Measurements from ENCODE around the gene FN3KRP. TPM values are rescaled to one million over a fixed set of nuclear protein-coding genes. Genes with fewer than 3 reads are reported as not detected.

FN3KRP gene
- total and polyA plus RNA-seq, 4 donors, result 18.6 to 35.2 (median 26.0) TPM

Small RNAs within 50 kb of the gene (microRNA-seq; reads per million reads assigned to microRNA genes)
- 1.8 to 2.0 reads per million in 2 donors for gene MIR4525

Other genes with a start within 250 kb of the FN3KRP start
- gene FOXK2, start 197.0 kb upstream of the FN3KRP start, total RNA-seq, result 10 to 100 TPM; 52.0 to 58.8 TPM
- 10 to 100 TPM; 15.3 to 19.5 TPM for gene FOXK2, start 197.0 kb upstream of the FN3KRP start, polyA plus RNA-seq
- gene WDR45B, start 68.3 kb upstream of the FN3KRP start, total RNA-seq, result 10 to 100 TPM; 60.4 to 75.4 TPM
- 10 to 100 TPM; 34.7 to 54.4 TPM for gene WDR45B, start 68.3 kb upstream of the FN3KRP start, polyA plus RNA-seq
- gene RAB40B, start 18.0 kb upstream of the FN3KRP start, total RNA-seq, result 10 to 100 TPM in 1 of 2 donors, 1 to 10 TPM in 1; 4.5 to 10.7 TPM
- gene RAB40B, start 18.0 kb upstream of the FN3KRP start, polyA plus RNA-seq, result 10 to 100 TPM; 11.6 to 19.5 TPM
- 10 to 100 TPM; 10.8 to 23.0 TPM for gene FN3K, start 18.9 kb downstream of the FN3KRP start, total RNA-seq
- gene FN3K, start 18.9 kb downstream of the FN3KRP start, polyA plus RNA-seq, result 10 to 100 TPM; 14.0 to 20.9 TPM
- 100 to 1,000 TPM in 1 of 2 donors, 10 to 100 TPM in 1; 97.1 to 125 TPM for gene TBCD, start 35.4 kb downstream of the FN3KRP start, total RNA-seq
- 100 to 1,000 TPM in 1 of 2 donors, 10 to 100 TPM in 1; 20.0 to 182 TPM for gene TBCD, start 35.4 kb downstream of the FN3KRP start, polyA plus RNA-seq
- under 1 TPM in 1 of 2 donors, not detected in 1; 0.21 TPM for gene ZNF750, start 123.3 kb downstream of the FN3KRP start, total RNA-seq
- under 1 TPM in 1 of 2 donors, not detected in 1; 0.10 TPM for gene ZNF750, start 123.3 kb downstream of the FN3KRP start, polyA plus RNA-seq